Measurements from ENCODE around the gene EHMT2. TPM values are rescaled to one million over a fixed set of nuclear protein-coding genes. Genes with fewer than 3 reads are reported as not detected.
"Not testable (repeated sequence)": the region's sequence is repeated elsewhere in the genome, so short reads cannot be mapped to it uniquely, and the experiment has no call there.

Gene EHMT2
- total RNA-seq, 1 donor from 2014 or later: 39.5 TPM

DNA sequence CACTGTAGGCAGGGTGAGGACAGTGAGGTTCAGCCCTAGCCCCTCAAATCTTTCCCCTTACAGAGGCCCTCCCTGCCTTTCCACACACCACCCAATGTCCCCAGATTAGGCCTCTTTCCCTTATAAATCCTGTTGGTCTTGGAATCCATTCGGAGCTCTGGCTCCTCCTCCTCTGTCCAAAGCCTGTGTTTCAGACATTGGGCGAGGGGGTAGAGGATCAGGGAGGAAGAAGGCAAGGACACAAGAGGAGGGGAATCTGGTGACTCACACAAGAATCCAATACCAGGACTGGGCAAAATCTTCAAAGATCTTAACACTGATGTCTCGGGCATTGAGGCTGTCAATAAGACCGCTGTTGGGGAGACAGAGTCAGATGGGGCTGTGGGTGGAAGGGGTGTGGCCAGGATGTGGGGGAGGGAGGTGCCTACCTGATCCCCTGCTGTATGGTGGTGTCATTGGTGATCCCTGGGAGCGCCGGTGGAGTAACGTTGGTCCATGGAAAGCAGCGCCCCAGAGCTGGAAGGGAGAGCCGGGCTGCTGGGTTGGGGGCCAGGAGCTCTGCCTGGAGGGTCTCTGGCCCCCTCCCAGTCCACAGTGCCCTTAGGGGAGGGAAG is 26.3 kb downstream of the EHMT2 start:
- no peaks in the 10 kb centered on the region for H3K4me1 ChIP-seq
- H3K36me3 ChIP-seq: no peaks in the 10 kb centered on the region
- H3K4me3 ChIP-seq: no peak overlapping the region
- H3K27ac ChIP-seq: no peak overlapping the region
- no peaks in the 10 kb centered on the region for H3K9me3 ChIP-seq
- TF ChIP-seq, protein P1, sequence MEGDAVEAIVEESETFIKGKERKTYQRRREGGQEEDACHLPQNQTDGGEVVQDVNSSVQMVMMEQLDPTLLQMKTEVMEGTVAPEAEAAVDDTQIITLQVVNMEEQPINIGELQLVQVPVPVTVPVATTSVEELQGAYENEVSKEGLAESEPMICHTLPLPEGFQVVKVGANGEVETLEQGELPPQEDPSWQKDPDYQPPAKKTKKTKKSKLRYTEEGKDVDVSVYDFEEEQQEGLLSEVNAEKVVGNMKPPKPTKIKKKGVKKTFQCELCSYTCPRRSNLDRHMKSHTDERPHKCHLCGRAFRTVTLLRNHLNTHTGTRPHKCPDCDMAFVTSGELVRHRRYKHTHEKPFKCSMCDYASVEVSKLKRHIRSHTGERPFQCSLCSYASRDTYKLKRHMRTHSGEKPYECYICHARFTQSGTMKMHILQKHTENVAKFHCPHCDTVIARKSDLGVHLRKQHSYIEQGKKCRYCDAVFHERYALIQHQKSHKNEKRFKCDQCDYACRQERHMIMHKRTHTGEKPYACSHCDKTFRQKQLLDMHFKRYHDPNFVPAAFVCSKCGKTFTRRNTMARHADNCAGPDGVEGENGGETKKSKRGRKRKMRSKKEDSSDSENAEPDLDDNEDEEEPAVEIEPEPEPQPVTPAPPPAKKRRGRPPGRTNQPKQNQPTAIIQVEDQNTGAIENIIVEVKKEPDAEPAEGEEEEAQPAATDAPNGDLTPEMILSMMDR (IDR thresholded peaks at IDR 0.05): no peak
- no peaks in the 10 kb centered on the region for H3K27me3 ChIP-seq
- intact Hi-C loops (cut with DNase I): no loop called here
- DNase-seq (ENCODE audit: low spot score in 2 of 2): no peak

DNA sequence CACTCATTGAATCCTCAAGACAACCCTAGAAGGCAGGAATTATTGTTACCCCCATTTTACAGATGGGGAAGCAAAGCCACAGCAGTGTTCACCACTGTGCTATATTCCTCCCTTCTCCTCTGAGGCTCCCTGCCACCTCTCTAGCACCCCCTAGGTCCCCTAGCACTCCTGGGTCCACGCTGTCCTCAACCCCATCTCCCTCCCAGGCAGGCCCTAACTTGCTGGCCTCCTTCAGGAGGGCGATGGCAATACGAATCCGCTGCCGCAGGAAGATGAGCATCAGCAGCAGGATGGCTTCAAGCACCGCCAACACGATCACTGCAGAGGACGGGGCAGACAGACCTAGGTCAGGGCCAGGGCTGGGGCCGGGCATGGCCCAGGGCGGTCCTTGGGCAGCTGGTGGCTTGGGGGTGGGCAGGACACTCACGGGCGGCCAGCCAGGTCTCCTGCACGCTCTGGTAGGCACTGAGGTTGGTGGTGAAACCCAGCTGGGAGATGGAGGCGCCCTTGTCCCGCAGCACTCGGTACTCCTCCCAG is 27.0 kb downstream of the EHMT2 start:
- Histone ChIP-seq H3K4me3 (no peak overlapping the region), H3K27me3 (no peaks in the 10 kb centered on the region), H3K9me3 (no peaks in the 10 kb centered on the region), H3K4me1 (no peaks in the 10 kb centered on the region), H3K27ac (no peak overlapping the region), H3K36me3 (no peaks in the 10 kb centered on the region)
- TF ChIP-seq, protein P1 (IDR thresholded peaks at IDR 0.05): no peak
- no peak for DNase-seq (ENCODE audit: low spot score in 2 of 2)
- intact Hi-C loops (cut with DNase I): no loop called here

DNA sequence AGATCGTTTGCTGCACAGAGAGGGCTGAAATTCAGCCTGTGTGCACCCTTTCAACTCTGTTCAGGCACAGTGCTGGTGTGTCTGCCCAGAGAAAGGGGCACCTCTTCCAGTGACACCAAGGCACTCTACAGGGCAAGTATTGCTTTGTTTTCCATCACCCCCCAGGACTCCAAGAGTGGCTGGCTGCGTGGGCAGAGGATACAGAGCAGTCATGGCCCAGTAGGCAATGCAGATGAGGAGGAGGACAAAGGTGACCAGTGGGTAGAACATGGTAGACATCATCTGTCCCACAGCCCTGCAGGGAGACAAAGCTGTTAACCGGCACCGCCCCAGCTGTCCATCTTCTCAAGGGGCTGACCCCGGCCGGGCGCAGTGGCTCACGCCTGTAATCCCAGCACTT is 28.2 kb downstream of the EHMT2 start:
- no peak for DNase-seq (ENCODE audit: low spot score in 2 of 2)
- Histone ChIP-seq H3K27ac (no peak overlapping the region), H3K27me3 (no peaks in the 10 kb centered on the region), H3K36me3 (no peaks in the 10 kb centered on the region), H3K9me3 (no peaks in the 10 kb centered on the region), H3K4me1 (no peaks in the 10 kb centered on the region), H3K4me3 (no peak overlapping the region)
- TF ChIP-seq, protein P1 (IDR thresholded peaks at IDR 0.05): no peak
- intact Hi-C loops (cut with DNase I): no loop called here

DNA sequence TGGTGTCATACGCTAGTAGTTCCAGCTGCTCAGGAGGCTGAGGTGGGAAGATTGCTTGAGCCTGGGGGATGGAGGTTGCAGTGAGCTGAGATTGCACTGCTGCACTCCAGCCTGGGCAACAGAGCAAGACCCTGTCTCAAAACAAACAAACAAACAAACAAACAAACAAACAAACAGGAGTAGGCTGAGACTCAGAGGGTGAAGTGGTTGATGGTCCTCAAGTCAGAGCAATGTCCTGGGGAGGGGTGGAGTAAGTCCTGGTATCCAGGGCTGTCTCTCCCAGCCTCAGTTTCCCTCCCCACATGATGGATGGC is 28.9 kb downstream of the EHMT2 start:
- intact Hi-C loops (cut with DNase I); H3K4me3 ChIP-seq: not testable (repeated sequence)

DNA sequence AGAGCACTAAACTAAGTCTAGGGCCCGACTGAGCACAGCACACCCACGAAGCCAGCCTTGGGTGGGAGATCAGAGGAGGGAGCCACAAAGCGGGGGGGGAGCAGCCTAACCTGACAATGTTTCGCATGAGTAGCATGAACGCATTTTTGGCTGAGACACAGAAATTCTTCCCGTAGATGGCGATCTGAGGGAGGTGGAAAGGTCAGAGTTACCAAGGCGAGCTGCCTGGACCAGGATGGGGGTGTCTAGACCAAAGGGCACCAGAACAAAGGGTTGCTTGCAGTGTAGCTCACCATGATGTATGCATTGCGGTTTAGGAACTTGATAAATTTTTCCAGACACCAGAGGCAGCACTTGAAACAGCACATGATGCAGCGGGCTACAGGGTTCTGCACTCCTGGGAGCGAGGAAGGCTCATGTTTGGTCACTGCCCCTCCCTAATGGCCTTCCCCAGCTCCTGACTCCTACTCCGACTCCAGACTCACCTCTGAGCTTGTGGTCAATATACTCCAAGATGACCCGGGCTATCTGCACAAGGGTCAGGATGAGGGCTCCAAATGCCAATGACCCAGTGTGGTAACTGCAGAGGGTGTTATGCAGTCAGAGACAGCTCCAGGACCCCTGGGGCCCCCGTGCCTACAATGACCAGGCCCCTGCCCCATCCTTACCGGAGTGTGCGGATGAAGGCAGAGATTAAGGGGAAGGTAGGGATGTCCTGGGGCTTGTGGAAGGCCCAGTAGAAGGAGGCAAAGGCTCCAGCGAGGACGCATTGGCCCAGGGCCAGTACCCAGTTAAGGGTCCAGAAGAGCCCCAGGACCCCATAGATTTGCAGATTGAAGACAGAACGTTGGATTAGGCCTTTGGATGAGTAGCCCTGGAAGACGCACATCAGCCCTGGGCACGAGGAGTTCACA is 32.0 kb downstream of the EHMT2 start:
- H3K4me3 ChIP-seq: no peak overlapping the region
- intact Hi-C loops (cut with DNase I): no loop called here
- peaks cover 0 to 4% of the 10 kb centered on the region in 2 donors for H3K36me3 ChIP-seq
- H3K27ac ChIP-seq: no peak overlapping the region
- TF ChIP-seq, protein P1 (IDR thresholded peaks at IDR 0.05): no peak
- no peaks in the 10 kb centered on the region for H3K27me3 ChIP-seq
- no peaks in the 10 kb centered on the region for H3K9me3 ChIP-seq
- peaks cover 0 to 13% of the 10 kb centered on the region in 2 donors for H3K4me1 ChIP-seq
- no peak for DNase-seq (ENCODE audit: low spot score in 2 of 2)

More for the DNA sequence above, 28.9 kb downstream of the EHMT2 start:
- not testable (repeated sequence) for H3K36me3 ChIP-seq; H3K27me3 ChIP-seq; DNase-seq (ENCODE audit: low spot score in 2 of 2); H3K4me1 ChIP-seq; H3K9me3 ChIP-seq; H3K27ac ChIP-seq

DNA sequence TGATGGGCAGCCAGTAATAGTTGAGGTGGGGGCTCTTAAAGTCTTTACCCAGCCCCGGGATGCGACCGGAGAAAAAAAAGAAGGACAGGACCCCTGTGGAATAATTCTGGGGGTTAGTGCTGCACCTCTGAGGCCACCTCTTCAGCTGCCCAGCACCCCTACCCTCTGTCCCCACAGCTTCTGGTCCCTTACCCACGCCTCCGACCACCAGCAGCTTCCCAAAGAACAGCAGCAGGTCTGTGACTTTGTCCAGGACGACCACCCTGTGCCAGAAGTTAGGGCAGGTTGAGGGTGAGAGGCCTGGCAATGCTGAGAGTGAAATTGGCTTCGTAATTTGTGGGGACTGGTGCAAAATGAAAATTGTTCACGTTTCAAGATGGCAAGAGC is 32.7 kb downstream of the EHMT2 start:
- peaks cover 0 to 13% of the 10 kb centered on the region in 2 donors for H3K4me1 ChIP-seq
- intact Hi-C loops (cut with DNase I): no loop called here
- no peak overlapping the region for H3K4me3 ChIP-seq
- H3K36me3 ChIP-seq: peaks cover 6 to 11% of the 10 kb centered on the region in 2 donors
- TF ChIP-seq, protein P1 (IDR thresholded peaks at IDR 0.05): no peak
- H3K9me3 ChIP-seq: no peaks in the 10 kb centered on the region
- H3K27me3 ChIP-seq: no peaks in the 10 kb centered on the region
- no peak overlapping the region for H3K27ac ChIP-seq
- DNase-seq (ENCODE audit: low spot score in 2 of 2): no peak

DNA sequence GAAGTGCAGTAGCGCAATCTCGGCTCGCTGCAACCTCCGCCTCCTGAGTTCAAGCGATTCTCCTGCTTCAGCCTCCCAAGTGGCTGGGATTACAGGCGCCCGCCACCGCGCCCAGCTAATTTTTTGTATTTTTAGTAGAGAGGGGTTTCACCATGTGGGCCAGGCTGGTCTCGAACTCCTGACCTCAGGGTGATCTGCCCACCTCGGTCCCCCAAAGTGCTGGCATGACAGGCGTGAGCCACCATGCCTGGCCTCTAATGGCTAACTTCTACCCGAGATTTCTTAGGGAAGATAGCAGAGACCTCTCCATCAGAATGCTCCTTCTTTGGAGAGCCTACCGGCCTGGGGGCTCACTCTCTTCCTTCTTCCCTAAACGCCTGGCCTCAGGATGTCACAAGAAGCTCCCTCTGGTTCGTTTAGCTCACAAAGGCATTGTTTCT is 33.4 kb downstream of the EHMT2 start:
- peak overlapping the region; percentile 76 to 86 for H3K27ac ChIP-seq
- DNase-seq (ENCODE audit: low spot score in 2 of 2); H3K27me3 ChIP-seq; H3K9me3 ChIP-seq; intact Hi-C loops (cut with DNase I): not testable (repeated sequence)
- H3K36me3 ChIP-seq: peaks cover 10 to 17% of the 10 kb centered on the region in 2 donors
- H3K4me3 ChIP-seq: peak overlapping the region; percentile 60 to 88
- peaks cover 0 to 13% of the 10 kb centered on the region in 2 donors for H3K4me1 ChIP-seq

Data from ascending aorta (tissue), 2 donors.